HG03442 (cell line): ENCODE results near the gene HOMER2.

Experiments used
- ATAC-seq: cut with Tn5 transposase; IDR thresholded peaks from one replicate; pipeline ENCODE4 v1.9.1; 2021; ENCODE audit warnings: mild to moderate bottlenecking, moderate library complexity; ENCODE audit not compliant: unreplicated experiment

The HOMER2 gene

DNA sequence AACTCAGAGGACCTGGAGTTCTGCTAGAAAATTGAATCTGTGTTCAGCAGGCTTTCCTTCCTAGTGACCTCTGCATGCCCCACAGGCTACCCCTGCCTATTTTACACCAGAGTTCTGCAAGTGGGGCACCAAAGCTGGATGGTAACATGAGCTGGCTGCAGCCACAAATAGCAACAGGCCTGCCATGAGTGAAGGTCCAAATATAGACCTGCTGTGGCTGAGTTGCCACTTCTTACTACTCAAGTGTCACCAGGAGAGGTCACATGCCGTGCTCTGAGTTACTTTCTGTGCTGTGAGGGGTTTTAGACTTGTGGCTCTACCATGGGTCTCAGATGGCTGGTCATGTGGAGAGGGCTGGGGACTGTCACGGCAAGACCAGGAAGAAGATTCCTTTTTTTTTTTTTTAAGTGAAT lies 146.5 kb downstream of the HOMER2 start, which contains the start of gene FSD2:
FSD2 (minus strand) TSS at position 76 of the 413 bp plus-strand sequence. CDS start 18,679 bp downstream, outside the sequence.
- peak; percentile 55 for ATAC-seq

GRCh38 chr15:82804575-82804949 lies 148.0 kb downstream of the HOMER2 start:
- ATAC-seq, result no peak

DNA sequence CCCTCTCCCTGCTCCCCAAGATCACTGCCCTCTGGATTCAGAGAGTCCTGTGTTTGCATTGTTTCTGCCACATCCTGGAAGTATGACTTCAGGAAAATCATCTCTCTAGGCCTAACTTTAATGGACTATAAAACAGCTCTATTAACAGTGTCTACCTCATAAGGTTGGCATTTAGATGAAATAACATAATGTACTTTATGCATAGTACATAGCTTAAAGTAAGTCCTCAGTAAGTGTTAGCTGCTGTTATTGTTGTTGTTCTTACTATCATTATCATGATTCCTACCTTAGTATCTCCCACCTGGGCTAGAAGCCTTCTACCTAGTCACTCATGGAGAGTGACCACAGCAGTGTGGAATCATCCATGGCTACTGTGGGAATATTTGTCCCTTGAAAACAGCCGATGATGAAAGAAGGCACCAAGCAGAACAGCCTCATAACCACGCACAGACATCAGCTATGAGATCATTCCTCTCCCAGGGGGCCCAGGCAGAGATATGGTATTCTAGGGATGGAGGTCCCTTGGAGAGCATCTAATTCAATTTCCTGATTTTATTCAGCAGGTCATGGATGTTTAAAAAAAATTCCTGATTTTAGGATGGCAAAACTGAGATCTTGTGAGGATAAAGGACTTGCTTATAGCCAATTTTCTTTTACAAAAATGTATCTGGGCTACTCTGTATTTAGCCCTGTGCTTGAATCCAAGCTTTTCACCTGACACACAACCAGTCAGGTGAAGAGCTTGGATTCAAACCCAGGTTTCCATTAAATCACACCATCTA lies 148.5 kb downstream of the HOMER2 start:
- no peak for ATAC-seq

- ATAC-seq, result no peak
These were observed 150.0 kb downstream of the HOMER2 start for GRCh38 chr15:82802497-82802896.

DNA sequence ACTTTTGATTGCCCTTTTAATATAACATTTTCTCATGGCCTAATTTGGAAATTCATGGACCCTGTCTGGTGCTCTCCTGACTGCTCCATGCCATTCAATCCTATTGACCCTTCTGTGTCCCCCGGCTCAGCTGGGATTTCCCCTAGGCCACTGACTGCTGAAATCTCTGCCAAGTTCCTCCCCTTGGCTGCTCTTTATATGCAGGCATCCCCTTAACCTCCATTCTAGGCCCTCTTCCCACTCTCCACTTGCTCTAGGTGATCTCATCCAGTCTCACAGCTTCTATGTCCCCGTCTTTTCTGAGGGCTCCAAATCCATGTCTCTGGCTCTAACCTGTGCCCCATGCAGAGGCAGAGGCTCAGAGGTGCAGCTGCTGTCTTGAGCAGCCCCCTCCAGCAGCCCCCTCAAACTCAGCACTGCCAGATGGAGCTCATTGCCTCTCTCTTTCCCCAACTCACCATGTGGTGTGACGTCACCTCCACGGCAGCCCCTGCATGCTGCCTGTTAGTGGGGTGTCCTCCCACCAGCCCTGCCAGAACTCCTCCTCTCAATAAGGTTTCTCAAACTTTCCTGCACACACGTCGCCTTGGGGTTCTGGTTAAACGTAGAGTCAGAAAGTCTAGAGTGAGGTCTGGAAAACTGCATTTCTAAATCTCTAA lies 153.2 kb downstream of the HOMER2 start:
- no peak for ATAC-seq
